ENCODE data around the gene UCP3. TPM values are rescaled to one million over a fixed set of nuclear protein-coding genes. Genes with fewer than 3 reads are reported as not detected.

UCP3 gene
- total RNA-seq, 1 experiment from 2014 or later, result 0.08 TPM

DNA sequence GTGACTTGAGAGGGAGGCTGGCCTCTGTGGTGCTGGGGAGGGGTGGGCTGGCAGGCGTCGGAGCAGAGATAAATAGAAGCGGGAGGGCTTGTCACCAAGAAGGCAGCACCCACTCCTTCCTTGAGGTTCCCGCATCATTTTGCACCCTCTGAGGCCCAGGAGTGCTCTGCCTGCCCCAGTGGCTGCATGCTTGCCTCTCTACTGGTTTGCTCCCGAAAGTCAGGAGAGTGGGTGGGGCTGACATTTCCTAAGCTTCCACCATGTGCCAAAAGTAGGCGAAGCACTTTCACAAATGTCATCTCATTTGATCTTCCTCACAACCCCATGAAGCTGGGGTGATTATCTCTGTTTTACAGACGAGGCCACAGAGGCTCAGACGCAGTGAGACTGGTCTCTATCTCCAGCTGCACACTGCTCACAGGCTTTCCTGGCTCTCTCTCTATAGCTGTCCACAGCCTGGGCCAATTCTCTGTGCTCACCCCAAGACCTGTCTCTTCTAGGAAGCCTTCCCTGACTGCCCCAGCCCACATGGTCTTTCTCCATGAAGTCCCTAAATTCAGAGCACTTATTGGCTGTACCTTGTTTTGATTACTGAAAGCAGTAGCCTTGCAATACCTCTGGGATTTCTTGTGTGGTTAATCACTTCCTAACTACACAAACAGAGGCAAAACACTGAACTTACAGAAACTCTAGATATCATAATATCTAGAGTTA lies 2.6 kb upstream of the UCP3 start:
- DNase-seq (ENCODE audit: low read depth in 1 of 2, low spot score in 2 of 2), result no peak
- H3K4me1 ChIP-seq (replicated peaks), result no peaks in the 10 kb centered on the region
- no peak overlapping the region for H3K27ac ChIP-seq

DNA sequence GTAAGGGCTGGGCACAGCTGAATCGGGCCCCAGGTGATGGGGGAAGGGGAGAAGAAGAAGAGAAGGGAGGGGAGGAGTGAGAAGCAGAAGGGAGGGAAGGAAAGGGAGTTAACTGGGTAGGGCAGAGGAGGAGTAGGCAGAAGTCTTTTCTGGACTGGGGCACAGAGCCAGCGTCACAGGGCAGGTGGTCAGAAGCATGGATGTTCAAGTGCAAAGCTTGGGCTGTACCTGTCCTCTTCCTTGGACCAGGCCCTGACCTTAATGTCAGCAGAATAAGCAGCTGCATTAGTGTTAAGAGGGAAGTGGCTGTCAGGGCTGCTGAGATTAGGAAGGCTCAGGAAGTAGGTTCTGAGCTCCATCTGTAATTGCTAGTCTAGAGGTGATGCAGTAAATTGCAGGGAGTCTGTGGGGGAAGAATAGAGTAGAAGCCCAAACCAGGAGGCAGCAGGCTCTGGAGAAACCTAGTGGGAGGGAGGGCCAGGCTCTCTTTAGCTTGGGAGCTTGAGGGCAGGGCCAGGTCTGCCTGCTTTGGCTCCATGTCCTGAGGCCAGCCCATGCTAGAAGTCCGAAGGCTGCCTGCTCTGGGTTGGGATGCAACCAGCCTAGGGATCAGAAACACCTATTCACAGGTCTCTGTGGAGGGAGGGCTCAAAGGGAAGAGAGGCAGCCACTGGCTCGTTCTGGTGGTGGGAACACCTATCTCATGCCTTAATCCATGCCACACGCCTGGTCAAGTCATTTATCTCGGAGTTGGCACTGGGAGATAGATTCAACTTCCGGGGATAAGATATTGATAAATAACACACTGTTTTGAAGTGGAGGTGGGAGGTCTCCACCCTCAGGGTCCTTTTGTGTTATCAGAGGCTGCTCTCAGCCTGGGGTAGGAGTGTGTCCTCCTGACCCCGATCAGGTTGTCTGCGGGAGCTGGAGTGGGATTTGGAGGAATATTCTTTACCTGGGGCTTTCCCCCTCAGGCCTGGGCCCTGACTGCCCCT lies 1.7 kb upstream of the UCP3 start:
- no peaks in the 10 kb centered on the region for H3K9me3 ChIP-seq (replicated peaks)
- DNase-seq (ENCODE audit: low read depth in 1 of 2, low spot score in 2 of 2), result no peak
- no peaks in the 10 kb centered on the region for H3K27me3 ChIP-seq (replicated peaks)
- H3K27ac ChIP-seq, result no peak overlapping the region
- no peaks in the 10 kb centered on the region for H3K4me1 ChIP-seq (replicated peaks)
- no peak overlapping the region for H3K4me3 ChIP-seq
- H3K36me3 ChIP-seq, result no peaks in the 10 kb centered on the region

More for the DNA sequence above, 2.6 kb upstream of the UCP3 start:
- Histone ChIP-seq H3K4me3 (no peak overlapping the region), H3K9me3 (replicated peaks) (no peaks in the 10 kb centered on the region), H3K27me3 (replicated peaks) (no peaks in the 10 kb centered on the region), H3K36me3 (no peaks in the 10 kb centered on the region)

DNA sequence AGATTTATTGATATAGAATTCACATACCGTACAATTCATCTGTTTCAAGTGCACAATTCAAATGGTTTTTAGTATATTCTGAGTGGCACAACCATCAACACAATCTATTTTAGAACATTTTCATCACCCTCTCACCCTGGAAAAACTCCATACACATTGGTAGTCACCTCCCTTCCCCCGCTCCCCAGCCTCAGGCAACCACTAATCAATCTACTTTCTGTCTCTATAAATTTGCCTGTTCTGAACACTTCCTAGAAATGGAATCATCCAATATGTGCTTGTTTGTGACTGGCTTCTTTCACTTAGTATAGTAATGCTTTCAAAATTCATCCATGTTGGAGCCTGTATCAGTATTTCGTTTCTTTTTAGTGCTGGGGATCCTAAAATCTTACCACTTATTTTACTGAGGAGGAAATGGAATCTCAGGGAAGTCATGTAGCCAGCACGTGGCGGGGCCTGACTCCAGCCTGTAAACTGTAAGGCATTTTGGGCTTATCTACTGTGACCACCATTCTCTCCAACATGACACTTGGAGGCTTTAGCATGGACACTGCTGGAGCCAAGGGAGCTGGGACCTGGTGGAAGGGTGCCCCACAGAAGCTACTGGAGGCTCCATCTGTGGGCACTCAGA lies 905 bp upstream of the UCP3 start:
- no peaks in the 10 kb centered on the region for H3K4me1 ChIP-seq (replicated peaks)
- DNase-seq (ENCODE audit: low read depth in 1 of 2, low spot score in 2 of 2), result no peak
- no peaks in the 10 kb centered on the region for H3K27me3 ChIP-seq (replicated peaks)
- no peaks in the 10 kb centered on the region for H3K9me3 ChIP-seq (replicated peaks)
- no peak overlapping the region for H3K27ac ChIP-seq
- H3K36me3 ChIP-seq, result no peaks in the 10 kb centered on the region
- H3K4me3 ChIP-seq, result no peak overlapping the region

DNA sequence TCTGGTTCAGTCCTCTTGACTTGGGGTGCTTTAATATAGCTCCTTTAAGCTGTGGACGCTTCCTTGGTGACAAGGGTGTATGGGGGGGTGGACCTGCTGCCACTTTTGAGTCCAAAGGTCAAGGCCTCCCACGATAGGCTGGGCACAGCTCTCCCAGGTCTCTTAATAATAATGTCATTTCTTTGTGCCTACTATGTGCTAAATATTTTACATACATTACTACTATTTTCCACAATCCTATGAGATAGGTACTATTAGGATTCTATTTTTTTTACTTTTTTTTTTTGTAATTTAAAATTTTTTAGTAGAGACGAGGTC lies 304 bp upstream of the UCP3 start:
- Histone ChIP-seq H3K36me3 (no peaks in the 10 kb centered on the region), H3K4me1 (replicated peaks) (no peaks in the 10 kb centered on the region), H3K9me3 (replicated peaks) (no peaks in the 10 kb centered on the region), H3K27ac (no peak overlapping the region), H3K4me3 (no peak overlapping the region), H3K27me3 (replicated peaks) (no peaks in the 10 kb centered on the region)
- DNase-seq (ENCODE audit: low read depth in 1 of 2, low spot score in 2 of 2), result no peak

DNA sequence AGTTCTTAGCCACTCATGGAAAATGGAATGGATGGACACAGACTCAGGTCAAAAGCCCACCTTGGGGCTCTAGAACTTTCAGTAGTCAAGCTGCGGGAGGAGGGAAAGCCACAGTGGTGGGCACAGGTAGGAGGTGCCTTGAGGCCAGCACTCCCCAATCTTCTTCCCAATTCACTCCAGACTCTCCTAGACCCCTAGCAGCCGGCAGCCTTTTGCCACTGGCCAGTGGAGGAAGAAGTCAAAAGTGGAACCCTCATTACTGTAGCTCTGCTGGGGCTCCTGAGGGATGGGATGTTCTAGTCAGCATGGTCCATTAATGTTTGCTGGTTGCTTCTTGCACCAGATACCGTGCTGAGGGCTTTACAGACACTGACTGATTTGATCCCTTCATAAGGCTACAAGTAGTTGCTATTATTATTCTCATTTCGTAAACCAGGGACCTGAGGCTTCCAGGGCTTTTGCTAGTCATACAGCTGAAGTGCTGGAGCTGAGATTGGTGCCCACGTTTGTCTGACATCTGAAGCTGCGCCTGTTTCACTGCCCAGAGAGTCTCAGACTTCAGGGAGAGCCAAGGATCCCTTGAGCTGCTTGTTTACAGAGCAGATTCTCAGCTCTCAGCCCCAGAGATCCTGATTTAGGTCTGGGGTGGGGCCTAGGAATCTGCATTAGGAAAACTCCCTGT lies 1.1 kb downstream of the UCP3 start:
- Histone ChIP-seq H3K36me3 (no peaks in the 10 kb centered on the region), H3K9me3 (replicated peaks) (no peaks in the 10 kb centered on the region), H3K27me3 (replicated peaks) (no peaks in the 10 kb centered on the region), H3K27ac (no peak overlapping the region), H3K4me1 (replicated peaks) (no peaks in the 10 kb centered on the region), H3K4me3 (no peak overlapping the region)
- no peak for DNase-seq (ENCODE audit: low read depth in 1 of 2, low spot score in 2 of 2)

DNA sequence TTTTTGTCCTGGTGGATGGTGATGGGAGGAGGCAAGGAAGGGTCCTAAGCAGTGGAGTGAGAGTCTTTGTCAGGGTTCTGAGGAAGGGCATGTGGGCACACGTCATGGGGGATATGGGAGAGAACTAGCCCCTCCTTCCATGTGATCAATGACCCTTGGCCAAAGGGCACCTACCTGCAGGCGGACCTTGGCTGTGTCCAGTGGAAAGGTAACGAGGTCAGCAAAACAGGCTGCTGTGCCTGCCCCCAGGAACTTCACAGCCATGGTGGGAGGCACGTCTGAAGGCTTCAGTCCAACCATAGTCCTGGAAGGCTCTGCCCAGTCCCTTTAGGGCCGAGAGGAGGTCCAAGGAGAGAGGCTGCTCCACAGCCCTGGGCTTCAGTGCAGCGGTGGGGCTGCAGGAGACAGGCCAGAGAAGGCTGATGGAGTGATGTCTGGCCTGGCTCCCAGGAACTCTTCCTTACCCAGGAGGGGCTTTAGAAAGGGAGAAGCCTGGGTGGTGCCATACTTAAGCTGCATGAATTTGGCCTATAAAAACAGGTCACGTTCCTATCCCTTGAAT lies 2.1 kb downstream of the UCP3 start:
- no peak overlapping the region for H3K27ac ChIP-seq
- no peaks in the 10 kb centered on the region for H3K4me1 ChIP-seq (replicated peaks)
- H3K27me3 ChIP-seq (replicated peaks), result no peaks in the 10 kb centered on the region
- no peak overlapping the region for H3K4me3 ChIP-seq
- no peaks in the 10 kb centered on the region for H3K9me3 ChIP-seq (replicated peaks)
- no peaks in the 10 kb centered on the region for H3K36me3 ChIP-seq
- DNase-seq (ENCODE audit: low read depth in 1 of 2, low spot score in 2 of 2), result no peak

DNA sequence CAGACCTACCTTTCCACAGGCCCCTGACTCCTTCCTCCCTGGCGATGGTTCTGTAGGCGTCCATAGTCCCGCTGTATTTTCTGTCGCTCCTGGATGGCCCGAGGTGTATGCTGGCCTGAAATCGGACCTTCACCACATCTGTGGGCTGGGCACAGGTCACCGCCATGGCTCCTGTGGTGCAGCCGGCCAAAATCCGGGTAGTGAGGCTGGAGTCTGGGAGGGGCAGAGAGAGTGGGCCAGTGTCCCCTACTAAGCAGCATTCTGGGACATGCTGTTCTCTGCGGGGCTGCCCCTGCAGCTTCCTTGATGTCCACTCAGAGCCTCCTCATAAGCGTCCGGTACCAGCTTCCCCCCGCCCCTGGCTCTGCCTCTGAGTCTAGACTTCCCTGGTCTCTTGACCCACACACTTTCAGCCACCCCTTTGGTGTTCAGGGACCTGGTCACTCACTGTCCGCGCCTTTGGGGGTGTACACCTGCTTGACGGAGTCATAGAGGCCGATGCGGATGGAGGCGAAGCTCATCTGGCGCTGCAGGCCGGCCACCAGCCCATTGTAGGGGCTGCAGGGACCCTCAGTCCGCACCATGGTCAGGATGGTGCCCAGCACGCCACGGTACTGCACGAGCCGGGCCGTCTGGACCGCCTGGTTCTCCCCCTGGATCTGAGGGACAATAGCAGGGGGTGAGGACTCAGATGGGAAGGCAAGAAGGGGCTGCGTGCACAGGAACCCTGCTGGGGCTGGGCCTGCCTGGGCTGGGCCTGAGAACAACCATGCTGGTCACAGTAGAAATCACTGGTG lies 3.0 kb downstream of the UCP3 start:
- Histone ChIP-seq H3K27me3 (replicated peaks) (no peaks in the 10 kb centered on the region), H3K4me1 (replicated peaks) (no peaks in the 10 kb centered on the region), H3K36me3 (no peaks in the 10 kb centered on the region), H3K4me3 (no peak overlapping the region), H3K27ac (no peak overlapping the region), H3K9me3 (replicated peaks) (no peaks in the 10 kb centered on the region)
- DNase-seq (ENCODE audit: low read depth in 1 of 2, low spot score in 2 of 2), result no peak

DNA sequence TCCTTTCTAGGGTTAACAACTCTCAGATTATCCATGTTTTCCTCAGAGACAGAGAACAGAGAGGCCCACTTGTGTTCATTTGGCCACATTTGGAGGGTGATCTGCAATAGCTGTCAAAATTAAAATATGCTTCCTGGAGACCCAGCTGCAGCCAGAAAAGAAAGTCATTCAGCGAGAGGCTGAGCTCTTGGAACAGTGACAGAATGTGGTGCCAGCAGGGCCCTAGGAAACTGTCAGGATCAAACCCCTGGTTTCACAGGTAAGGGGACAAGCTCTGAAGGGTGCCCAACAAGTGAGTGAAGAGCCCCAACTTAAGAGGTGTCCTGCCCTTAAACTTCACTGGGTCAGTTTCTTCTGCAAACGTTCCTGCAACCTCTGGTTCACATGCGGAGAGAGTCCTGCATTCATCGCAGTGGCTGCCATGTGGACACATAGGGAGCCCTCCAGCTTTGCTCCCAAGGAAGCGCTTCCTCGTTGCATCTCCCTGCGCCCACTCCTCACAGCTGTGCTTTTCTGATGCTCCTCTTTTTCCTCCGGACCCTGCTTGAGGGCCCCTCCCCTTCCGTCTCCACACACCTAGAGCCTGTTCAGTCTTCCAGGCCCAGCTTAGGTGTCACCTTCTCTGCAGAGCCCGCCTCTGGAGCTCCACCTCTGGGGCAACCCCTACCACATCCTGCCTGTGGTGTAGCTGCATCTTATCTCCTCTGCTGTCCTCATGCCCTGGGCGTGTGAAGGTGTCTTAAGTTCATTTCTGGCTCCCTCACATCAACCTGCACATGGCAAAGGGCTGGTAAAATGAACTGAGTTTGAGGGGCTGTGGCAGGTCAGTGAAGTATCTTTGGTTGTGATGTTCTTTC lies 3.9 kb downstream of the UCP3 start:
- Histone ChIP-seq H3K4me3 (no peak overlapping the region), H3K9me3 (replicated peaks) (no peaks in the 10 kb centered on the region), H3K27ac (no peak overlapping the region), H3K4me1 (replicated peaks) (no peaks in the 10 kb centered on the region), H3K27me3 (replicated peaks) (no peaks in the 10 kb centered on the region), H3K36me3 (no peaks in the 10 kb centered on the region)
- no peak for DNase-seq (ENCODE audit: low read depth in 1 of 2, low spot score in 2 of 2)

DNA sequence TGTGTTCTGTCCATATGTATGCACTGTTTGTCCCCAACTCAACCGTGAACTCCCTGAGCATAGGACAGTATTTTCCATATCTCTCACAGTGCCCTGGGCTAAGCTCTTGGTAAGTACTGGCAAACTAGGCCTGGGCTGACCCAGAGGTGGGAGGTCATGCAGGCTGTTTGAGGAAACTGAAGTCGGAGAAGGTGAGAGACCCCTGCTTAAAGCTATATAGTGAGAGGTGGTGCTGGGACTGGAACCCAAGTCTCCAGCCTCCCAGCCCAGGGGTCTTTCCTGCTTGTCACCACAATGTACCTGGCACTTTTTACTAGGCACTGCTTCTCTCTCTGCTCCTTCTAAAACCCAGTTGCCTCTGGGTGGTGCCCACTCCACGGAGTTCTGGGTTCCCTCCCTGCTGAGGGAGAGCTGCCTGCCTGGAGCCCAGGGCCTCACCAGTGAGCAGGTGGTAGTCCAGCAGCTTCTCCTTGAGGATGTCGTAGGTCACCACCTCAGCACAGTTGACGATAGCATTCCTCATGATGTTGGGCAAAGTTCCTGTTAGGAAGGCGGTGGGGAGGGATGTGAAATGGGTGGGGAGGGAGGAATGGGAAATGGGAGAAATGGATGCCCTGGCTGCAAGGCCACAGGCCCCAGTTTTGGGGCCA lies 4.7 kb downstream of the UCP3 start:
- Histone ChIP-seq H3K4me1 (replicated peaks) (no peaks in the 10 kb centered on the region), H3K27me3 (replicated peaks) (no peaks in the 10 kb centered on the region), H3K36me3 (no peaks in the 10 kb centered on the region), H3K27ac (no peak overlapping the region), H3K4me3 (no peak overlapping the region), H3K9me3 (replicated peaks) (no peaks in the 10 kb centered on the region)
- DNase-seq (ENCODE audit: low read depth in 1 of 2, low spot score in 2 of 2), result no peak

DNA sequence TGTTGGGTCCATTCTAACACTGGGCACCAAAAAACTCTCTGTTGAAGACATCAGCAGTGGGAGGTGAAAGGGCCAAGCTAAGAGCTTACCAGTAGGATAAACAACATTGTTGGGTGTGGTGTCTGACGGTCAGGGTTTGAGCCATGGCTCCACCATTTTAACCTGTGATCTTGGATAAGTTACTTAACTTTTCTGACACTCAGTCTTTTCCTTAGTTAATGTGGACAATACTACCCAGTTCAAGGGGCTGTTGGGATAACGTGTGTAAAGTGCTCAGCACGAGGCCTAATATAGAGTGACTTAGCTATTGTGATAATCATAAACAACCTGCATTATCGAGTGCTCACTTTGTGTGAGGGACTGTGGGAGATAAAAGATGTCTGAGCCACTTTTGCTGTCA lies 6.1 kb downstream of the UCP3 start:
- Histone ChIP-seq H3K36me3 (no peaks in the 10 kb centered on the region), H3K27ac (no peak overlapping the region), H3K4me3 (no peak overlapping the region), H3K27me3 (replicated peaks) (no peaks in the 10 kb centered on the region), H3K4me1 (replicated peaks) (no peaks in the 10 kb centered on the region), H3K9me3 (replicated peaks) (no peaks in the 10 kb centered on the region)
- no peak for DNase-seq (ENCODE audit: low read depth in 1 of 2, low spot score in 2 of 2)

DNA sequence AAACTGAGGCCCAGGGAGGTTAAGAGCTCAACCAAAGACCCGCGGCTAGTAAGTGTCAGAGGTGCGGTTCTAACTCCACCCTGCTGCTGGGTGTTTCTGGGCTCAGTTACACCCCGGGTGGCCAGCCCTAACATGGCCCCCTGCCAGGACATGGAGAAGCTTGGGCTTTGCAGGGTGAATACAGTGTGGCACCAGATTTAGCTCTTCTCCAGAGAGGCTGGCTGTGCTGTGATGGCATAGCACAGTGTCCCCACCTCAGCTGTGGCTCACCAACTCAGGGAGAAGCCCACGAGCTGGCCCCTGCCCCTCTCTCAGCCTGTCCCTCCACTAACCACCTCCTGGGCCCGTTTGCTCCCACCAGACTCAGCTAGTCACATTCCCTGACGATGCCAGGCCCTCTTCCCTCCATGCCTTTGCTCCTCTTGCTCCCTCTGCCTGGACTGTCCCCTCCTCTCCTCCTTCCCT lies 7.0 kb downstream of the UCP3 start:
- Histone ChIP-seq H3K4me3 (no peak overlapping the region), H3K27me3 (replicated peaks) (no peaks in the 10 kb centered on the region), H3K9me3 (replicated peaks) (no peaks in the 10 kb centered on the region), H3K36me3 (no peaks in the 10 kb centered on the region), H3K4me1 (replicated peaks) (no peaks in the 10 kb centered on the region), H3K27ac (no peak overlapping the region)
- no peak for DNase-seq (ENCODE audit: low read depth in 1 of 2, low spot score in 2 of 2)
